Measurements from ENCODE around the gene SURF2.

GRCh38 chr9:133406480-133407307 is 50.3 kb downstream of the SURF2 start:
- TF ChIP-seq CTCF (conservative IDR thresholded peaks at IDR 0.05; ENCODE audit: low read depth, low read length) (peak; percentile 80), EZH2phosphoT487 (IDR thresholded peaks at IDR 0.05; ENCODE audit: borderline replicate concordance, low read length) (no peak)
